Tibial nerve (tissue), 4 donors: ENCODE measurements around the gene KRTAP10-2. TPM values are rescaled to one million over a fixed set of nuclear protein-coding genes. Genes with fewer than 3 reads are reported as not detected.
"Not testable (repeated sequence)": the region's sequence is repeated elsewhere in the genome, so short reads cannot be mapped to it uniquely, and the experiment has no call there.

Experiments
- DNase-seq, 2 donors: peaks; one replicate each; pipeline ENCODE4 v3.0.0-alpha.2; 2019; ENCODE audit warnings: low spot score in 2 of 2
- H3K27ac ChIP-seq, 4 donors: fragments of 200-600 bp; sonication (generic) in 3 of 4; one replicate each; pipeline ENCODE4 v1.5.1; 2017 to 2019; ENCODE audit warnings: mild to moderate bottlenecking in 1 of 4
- H3K27me3 ChIP-seq, 2 donors: fragments of 200-600 bp; sonication (generic) in 1 of 2; one replicate each; pipeline versions ENCODE4 v1.5.1 to v1.6.0; 2017 to 2019
- H3K36me3 ChIP-seq, 3 donors: fragments of 200-600 bp; sonication (generic); one replicate each; pipeline ENCODE4 v1.5.1; 2018 to 2019
- H3K4me1 ChIP-seq, 4 donors: fragments of 200-600 bp; sonication (generic) in 3 of 4; one replicate each; pipeline ENCODE4 v1.5.1; 2017 to 2019
- H3K4me3 ChIP-seq, 4 donors: fragments of 200-600 bp; sonication (generic) in 3 of 4; one replicate each; pipeline ENCODE4 v1.5.1; 2017 to 2019; ENCODE audit warnings: mild to moderate bottlenecking in 1 of 4, moderate library complexity in 1 of 4
- H3K9me3 ChIP-seq, 4 donors: fragments of 200-600 bp; sonication (generic) in 3 of 4; one replicate each; pipeline ENCODE4 v1.5.1; 2017 to 2019
- CTCF ChIP-seq, 5 experiments: fragments of 200-600 bp in 3 of 5; fragments of 450-650 bp in 2 of 5; sonication (generic) in 3 of 5; IDR thresholded peaks; one replicate each; pipeline ENCODE4 v1.5.1; 2016 to 2019; ENCODE audit warnings: antibody characterized with exemption in 5 of 5, mild to moderate bottlenecking in 3 of 5, moderate library complexity in 2 of 5
- EP300 ChIP-seq, 2 donors: sonication (generic); formaldehyde crosslinking; IDR thresholded peaks; one replicate each; pipeline ENCODE4 v1.6.1; 2017; ENCODE audit warnings: antibody characterized with exemption in 2 of 2, mild to moderate bottlenecking in 1 of 2
- POLR2A ChIP-seq, 2 donors: fragments of 450-650 bp; IDR thresholded peaks; one replicate each; pipeline ENCODE4 v1.6.1; 2017; ENCODE audit warnings: antibody characterized with exemption in 2 of 2, mild to moderate bottlenecking in 2 of 2, moderate library complexity in 2 of 2
- WGBS, 2 donors: methylation state at CpG; one replicate each; pipeline ENCODE4 v1.1.5; 2018; 5-methylcytosine and 5-hydroxymethylcytosine counted together
- total RNA-seq, 4 donors: library from RNA; depleted of rRNA; stranded (reverse); fragments of >200 nt; gene quantifications; one replicate each; pipeline ENCODE4 v1.1.0, GENCODE V29; 2016

Gene KRTAP10-2
- total RNA-seq, 4 donors from 2014 or later: not detected

GRCh38 chr21:44567481-44568171 lies 16.3 kb upstream of the KRTAP10-2 start:
- no peak overlapping the region for H3K4me3 ChIP-seq
- no peaks in the 10 kb centered on the region for H3K27me3 ChIP-seq
- peaks cover 0 to 31% (median 0%) of the 10 kb centered on the region in 4 donors for H3K9me3 ChIP-seq
- no peaks in the 10 kb centered on the region for H3K36me3 ChIP-seq
- no peaks in the 10 kb centered on the region for H3K4me1 ChIP-seq
- WGBS, 2 donors: 92 to 93% methylated on average over 18 of the region's 18 CpGs
- TF ChIP-seq CTCF (IDR thresholded peaks at IDR 0.05) (no peak), POLR2A (IDR thresholded peaks at IDR 0.05) (no peak), EP300 (IDR thresholded peaks at IDR 0.05) (no peak)
- H3K27ac ChIP-seq: no peak overlapping the region
- DNase-seq: no peak

- no peak for TF ChIP-seq EP300 (IDR thresholded peaks at IDR 0.05)
- TF ChIP-seq CTCF (IDR thresholded peaks at IDR 0.05): no peak
- no peak for TF ChIP-seq POLR2A (IDR thresholded peaks at IDR 0.05)
- DNase-seq: no peak
- Histone ChIP-seq H3K27ac (no peak overlapping the region), H3K9me3 (peaks cover 0 to 27% (median 0%) of the 10 kb centered on the region in 4 donors), H3K27me3 (no peaks in the 10 kb centered on the region), H3K4me3 (no peak overlapping the region), H3K36me3 (no peaks in the 10 kb centered on the region), H3K4me1 (no peaks in the 10 kb centered on the region)
- 68 to 76% methylated on average over 1 of the region's 1 CpG for WGBS, 2 donors
Measured at GRCh38 chr21:44566403-44566802, 15.1 kb upstream of the KRTAP10-2 start.

- TF ChIP-seq EP300 (IDR thresholded peaks at IDR 0.05) (no peak), POLR2A (IDR thresholded peaks at IDR 0.05) (no peak), CTCF (IDR thresholded peaks at IDR 0.05) (no peak)
- H3K36me3 ChIP-seq: no peaks in the 10 kb centered on the region
- no peak overlapping the region for H3K4me3 ChIP-seq
- no peaks in the 10 kb centered on the region for H3K27me3 ChIP-seq
- no peak overlapping the region for H3K27ac ChIP-seq
- peaks cover 0 to 20% (median 0%) of the 10 kb centered on the region in 4 donors for H3K9me3 ChIP-seq
- H3K4me1 ChIP-seq: no peaks in the 10 kb centered on the region
- DNase-seq: no peak
- 0 to 40% methylated on average over 1 of the region's 1 CpG for WGBS, 2 donors
Measured at GRCh38 chr21:44564886-44565598, 13.7 kb upstream of the KRTAP10-2 start.

- H3K4me1 ChIP-seq: no peaks in the 10 kb centered on the region
- no peaks in the 10 kb centered on the region for H3K27me3 ChIP-seq
- no peak overlapping the region for H3K27ac ChIP-seq
- no peak for DNase-seq
- H3K9me3 ChIP-seq: peaks cover 0 to 26% (median 0%) of the 10 kb centered on the region in 4 donors
- no peaks in the 10 kb centered on the region for H3K36me3 ChIP-seq
- 95% methylated on average over 1 of the region's 1 CpG for WGBS, 2 donors
- H3K4me3 ChIP-seq: no peak overlapping the region
- no peak for TF ChIP-seq CTCF (IDR thresholded peaks at IDR 0.05)
- TF ChIP-seq POLR2A (IDR thresholded peaks at IDR 0.05): no peak
Measured at GRCh38 chr21:44564099-44564498, 12.8 kb upstream of the KRTAP10-2 start.

GRCh38 chr21:44558695-44559094 lies 7.4 kb upstream of the KRTAP10-2 start, which contains the start of gene KRTAP10-3:
KRTAP10-3 (minus strand) TSS chr21:44558795; CDS start chr21:44558715, 80 bp downstream.
- Histone ChIP-seq H3K4me3 (no peak within 1 kb of the TSS), H3K9me3 (peaks cover 0 to 33% (median 0%) of the 10 kb centered on the region in 4 donors), H3K27me3 (no peaks in the 10 kb centered on the region), H3K27ac (no peak within 1 kb of the TSS), H3K36me3 (no peaks in the 10 kb centered on the region), H3K4me1 (no peaks in the 10 kb centered on the region)
- TF ChIP-seq EP300 (IDR thresholded peaks at IDR 0.05) (no peak), POLR2A (IDR thresholded peaks at IDR 0.05) (no peak), CTCF (IDR thresholded peaks at IDR 0.05) (no peak)
- WGBS, 2 donors: 56 to 61% methylated on average over 5 of the region's 5 CpGs
- no peak for DNase-seq

GRCh38 chr21:44558329-44558675 lies 7.0 kb upstream of the KRTAP10-2 start:
- H3K9me3 ChIP-seq: peaks cover 0 to 30% (median 0%) of the 10 kb centered on the region in 4 donors
- not testable (repeated sequence) for H3K36me3 ChIP-seq, H3K4me3 ChIP-seq, DNase-seq, H3K27ac ChIP-seq, H3K27me3 ChIP-seq, H3K4me1 ChIP-seq
- WGBS, 2 donors: 68 to 75% methylated on average over 4 to 7 of the region's 10 CpGs
